ENCODE data around the gene CPTP.
A peak's percentile ranks its signal among the peaks of the same experiment; 100 is the strongest.

The CPTP gene

DNA sequence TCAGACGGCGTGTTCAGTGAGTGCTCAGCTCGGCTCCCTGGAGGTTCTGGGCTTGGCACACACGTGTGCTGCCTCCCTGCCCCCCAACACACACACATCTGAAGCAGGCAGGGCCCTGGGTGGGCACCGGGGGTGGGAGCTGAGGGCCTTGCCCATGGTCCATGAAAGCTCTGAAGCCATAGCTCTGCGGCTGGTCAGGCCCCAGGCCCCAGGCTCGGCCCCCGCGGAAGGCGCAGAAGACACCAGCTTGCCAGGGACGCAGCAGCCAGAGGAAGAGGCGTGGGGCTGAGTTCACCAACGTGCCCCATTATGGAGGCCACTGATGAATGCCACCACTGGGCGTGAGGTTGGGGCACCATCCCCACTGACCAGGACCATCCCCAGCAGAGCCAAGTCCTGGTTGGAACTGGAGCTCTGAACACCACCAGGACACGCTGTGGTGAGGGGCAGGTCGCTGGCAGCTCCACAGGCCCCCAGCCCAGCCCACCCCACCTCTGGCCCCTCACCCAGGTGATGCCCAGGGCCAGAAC, 46.2 kb downstream of the CPTP start:
- DNase-seq = no peak

GRCh38 chr1:1371364-1371745, 46.8 kb downstream of the CPTP start:
- DNase-seq = peak in 4 of 5 experiments; percentile 51 to 93 (median 86)

DNA sequence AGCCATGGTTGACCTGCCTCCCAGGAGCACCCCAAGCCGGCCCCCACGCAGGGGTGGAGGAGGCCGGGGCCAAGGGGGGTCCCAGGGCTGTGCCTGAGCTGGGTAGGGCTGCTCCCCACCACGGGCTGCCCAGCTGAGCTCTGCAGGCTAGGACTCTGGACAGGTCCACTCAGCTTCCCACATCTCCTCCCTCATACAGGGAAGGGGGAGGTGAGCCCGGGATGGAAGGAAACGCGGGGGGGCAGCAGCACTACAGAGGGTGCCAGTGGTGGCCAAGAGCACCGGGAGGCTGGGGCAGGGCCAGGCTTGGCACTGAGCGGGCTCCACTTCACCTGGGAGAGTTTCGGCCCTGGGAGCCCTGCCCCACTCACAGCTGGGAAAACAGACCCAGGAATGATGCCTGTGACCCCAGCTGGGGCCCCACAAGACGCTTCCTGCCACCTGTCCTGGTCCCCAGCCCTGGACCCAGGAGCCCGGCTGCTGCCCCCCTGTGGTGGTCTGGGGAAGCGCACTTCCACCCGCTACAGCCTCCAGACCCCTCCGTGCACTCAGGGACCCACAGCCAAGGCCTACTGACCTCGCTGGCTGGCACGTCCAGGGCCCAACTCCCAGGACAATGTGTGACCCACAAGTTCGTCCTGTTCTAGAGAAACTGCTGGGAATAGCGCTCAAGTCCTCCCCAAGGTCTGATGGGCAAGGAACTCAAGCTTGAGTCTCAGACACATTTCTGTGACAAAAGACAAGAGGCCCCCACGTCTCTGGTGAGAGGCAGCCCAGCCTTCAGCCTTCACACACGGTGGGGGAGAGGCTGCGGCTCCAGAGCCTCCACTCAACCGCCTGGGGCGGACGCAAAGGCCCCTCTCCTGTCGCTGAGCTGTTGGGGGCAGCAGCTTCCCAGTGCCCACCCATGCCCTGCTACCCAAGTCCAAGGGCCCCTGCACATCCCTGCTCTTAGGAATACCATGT, 47.4 kb downstream of the CPTP start:
- DNase-seq = peak; percentile 58 to 71 (median 64)

DNA sequence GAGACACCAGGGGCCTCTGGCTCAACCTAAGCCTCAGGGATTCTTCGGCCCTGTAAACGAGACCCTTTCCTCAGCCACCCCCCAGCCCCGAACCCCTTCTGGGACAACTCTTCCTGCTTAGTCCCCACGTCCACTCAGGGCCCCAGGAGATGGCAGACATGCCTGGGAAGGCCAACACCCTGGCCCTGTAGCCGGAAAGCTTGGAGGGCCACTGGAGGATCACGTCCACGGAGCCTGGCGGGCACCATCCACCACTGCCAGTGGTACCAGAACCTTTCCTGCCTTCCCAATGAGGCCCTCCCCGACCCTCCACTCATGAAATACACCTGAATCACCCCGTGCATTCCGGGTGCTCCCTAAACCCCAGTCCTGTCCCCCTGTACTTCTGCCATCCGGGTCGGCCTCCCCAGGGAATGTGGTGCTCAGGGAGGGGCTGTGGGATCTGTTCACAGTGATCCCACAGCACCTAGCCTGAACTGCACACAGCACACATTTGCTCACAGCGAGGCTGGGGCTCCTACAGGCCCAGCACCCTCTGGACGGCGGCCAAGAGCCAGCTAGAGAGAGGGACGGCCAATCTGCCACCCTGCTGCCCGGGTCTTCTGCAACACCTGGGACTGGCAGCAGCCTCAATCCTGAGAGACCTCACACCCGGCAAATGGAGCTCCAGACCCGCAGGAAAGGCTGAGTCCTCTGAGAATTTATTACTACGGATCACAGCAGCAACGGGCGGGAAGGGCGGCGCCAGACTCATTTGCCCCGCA, 48.6 kb downstream of the CPTP start:
- no peak for DNase-seq

DNA sequence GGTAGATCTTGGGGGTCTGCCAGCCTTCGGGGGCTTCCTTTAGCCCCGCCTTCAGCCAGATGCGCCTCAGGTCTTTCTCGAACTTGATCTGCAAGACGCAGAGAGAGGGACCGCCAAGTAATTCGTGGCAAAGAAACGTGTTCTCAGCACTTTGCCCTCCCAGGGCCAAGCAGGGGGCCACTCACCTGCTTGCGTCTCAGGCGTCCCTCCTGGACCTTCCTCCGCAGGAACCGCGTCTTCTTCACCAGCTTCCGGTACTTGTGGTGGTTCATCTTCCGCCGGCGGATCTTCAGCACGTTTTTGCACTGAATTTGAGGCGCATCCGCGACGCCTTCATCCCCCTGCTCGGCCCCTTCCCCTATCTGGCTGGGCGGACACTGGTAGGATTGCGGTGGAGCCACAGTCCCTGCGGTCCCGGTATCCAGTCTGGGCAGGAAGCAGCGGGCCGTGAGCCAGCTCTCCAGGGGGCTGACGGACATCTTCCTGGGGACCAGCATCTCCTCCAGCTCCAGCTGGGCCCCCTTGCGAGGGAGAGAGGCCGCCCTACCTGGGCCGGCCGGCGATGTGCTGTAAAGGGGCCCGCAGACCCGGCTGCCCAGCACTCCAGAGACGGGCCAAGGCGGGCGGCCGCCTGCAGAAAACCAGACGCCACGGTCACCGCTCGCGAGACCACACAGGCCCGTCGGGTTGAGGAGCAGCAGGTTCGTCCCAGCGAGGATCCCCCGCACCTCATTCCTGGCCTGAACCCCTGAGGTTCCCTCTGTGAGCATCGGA, 49.4 kb downstream of the CPTP start:
- DNase-seq = no peak

GRCh38 chr1:1374589-1374928, 50.0 kb downstream of the CPTP start:
- no peak for DNase-seq

DNA sequence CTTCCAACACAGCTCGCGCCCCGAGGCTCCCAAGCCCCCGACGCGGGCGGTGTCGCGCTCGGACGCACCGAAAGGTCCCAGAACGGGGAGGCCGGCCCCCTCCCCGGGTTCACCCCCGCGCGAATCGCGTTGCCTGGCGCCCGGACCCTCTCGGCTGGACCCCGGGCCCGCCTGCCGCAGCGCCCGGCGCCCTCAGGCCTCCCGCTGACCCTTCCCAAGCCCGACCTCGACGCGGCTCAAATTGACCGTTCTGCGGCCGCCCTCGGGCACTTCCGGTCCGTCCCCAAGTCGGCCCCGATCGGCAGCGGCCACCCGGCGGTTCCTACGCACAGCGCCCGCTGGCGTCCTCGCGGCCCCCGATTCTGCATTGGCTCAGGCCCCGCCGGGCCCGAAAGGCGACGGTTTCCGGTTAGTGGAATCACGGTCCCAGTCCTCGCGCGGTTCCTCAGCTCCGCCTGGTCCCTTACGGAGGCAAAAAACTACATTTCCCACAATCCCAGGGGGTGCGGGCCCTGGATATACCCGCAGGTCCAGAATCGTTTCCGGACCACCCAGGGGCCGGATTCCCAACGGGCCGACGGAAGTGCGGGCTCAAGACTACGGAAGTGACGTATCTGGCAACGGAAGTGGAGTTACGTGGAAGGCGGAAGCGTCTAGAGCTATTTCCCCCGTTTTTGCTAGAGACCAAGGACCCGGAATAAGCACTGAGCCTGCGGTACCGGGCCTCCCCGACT, 50.5 kb downstream of the CPTP start, which contains the start of gene AURKAIP1:
Gene AURKAIP1 (minus strand): TSS at position 279 of the 734 bp plus-strand sequence. CDS start 451 bp downstream, outside the sequence.
- DNase-seq = peak; percentile 80 to 100 (median 92)

DNA sequence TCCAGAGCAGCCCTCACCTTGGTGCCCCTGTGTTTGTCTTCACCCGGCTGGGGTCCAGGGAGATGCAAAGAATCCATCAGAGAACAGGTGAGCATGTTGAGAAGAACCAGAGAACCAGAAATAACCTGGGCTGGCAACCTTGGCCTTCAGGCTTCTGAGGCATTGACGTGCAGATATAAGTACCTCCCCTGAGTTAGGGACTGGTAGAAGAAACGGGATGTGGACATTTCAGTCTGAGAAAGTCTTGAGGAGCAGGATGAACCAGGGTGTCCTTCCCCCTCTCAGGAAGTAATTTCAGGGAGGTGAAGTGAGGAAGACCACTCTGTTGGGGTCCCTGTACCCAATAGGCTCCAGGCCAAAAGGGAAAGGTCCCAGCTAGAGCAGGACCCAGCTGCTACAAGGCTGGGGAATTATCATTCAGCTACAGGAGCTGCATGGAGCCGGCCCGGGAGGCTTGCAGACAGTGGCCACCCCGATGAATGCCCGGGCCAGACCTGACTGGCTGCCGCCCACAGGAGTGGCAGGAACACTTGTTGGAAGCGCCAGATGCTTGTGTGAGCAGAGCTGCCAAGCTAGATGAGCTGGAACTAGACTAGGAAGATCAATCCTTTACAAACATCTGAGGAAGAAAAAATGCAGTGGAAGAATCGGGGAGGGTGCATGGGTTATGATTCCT, 52.1 kb downstream of the CPTP start:
- DNase-seq = no peak

- no peak for DNase-seq
These were observed 53.1 kb downstream of the CPTP start for GRCh38 chr1:1377540-1378205.
